HG03280 (cell line): ENCODE measurements around the gene UBE2J2.
A peak's percentile ranks its signal among the peaks of the same experiment; 100 is the strongest.

Experiments used
- ATAC-seq: cut with Tn5 transposase; IDR thresholded peaks from one replicate; pipeline ENCODE4 v1.9.1; 2021; ENCODE audit warnings: mild to moderate bottlenecking, moderate library complexity; ENCODE audit not compliant: unreplicated experiment

Gene UBE2J2

GRCh38 chr1:1242461-1243265 is 31.0 kb downstream of the UBE2J2 start:
- ATAC-seq: no peak

DNA sequence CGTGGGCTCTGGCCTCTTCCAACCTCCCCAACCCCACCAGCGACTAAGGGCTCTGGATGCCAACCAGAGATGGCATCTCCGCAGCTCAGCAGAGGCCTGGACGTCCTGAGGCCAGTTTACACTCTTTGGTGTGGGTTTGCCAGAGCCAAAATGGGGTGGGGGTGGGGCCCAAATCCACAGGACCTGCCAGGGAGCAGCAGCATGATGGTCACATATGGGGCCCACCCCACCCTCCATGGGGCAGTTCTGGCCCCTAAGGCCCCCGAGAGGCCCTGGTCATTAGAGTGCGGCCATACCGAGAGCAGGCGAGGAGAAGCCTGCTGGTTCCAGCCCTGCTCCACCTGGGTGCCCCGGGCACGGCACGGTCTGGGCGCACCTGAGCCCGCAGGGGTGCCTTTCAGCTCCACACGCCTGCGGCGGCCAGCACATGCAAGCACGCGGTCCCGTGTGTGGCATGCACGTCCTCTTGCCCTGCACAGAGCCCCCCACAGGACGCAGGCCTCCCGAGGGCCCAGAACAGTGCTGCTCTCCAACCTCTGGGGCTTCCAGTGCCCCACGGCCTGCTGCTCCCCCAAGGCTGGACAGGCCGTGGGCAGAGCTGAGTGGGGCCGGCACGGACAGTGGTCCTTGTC is 31.9 kb downstream of the UBE2J2 start:
- ATAC-seq: no peak

GRCh38 chr1:1240822-1241587 is 32.6 kb downstream of the UBE2J2 start:
- ATAC-seq: no peak

GRCh38 chr1:1240348-1240732 is 33.3 kb downstream of the UBE2J2 start:
- no peak for ATAC-seq

DNA sequence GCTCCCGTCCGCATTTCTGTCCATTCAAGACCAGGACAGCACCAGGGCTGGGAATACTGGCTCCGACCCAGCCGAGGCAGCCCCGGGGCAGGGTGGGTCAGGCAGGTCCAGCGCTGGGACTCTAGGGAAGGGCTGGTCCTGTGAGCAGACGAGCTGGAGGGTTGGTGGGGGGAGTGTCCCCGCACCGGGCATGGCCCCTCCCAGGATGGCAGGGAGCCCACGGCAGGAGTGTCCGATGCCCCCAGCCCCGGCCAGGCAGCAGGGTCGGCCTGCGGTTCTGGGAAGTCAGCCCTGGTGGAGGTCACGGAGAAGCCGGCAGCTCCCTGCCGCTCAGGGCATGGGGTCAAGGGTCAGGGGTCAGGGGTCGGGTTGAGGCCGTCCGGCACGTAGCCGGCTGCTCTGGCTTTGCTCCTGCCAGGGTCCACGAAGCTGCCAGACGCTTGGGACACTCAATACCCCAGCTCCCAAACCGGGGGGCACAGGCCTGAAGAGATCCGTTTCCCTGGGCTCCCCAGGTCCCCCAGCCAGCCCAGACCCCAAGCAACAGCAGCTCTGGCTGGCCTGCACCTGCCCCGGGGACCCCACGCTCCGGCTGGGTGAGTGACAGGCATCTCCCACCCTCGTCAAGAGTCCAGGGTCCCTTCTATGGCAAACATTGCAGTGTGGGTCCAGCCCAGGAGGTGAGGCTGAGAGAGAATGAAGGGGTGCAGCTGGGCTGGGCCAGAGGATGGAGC is 33.9 kb downstream of the UBE2J2 start:
- no peak for ATAC-seq

GRCh38 chr1:1239227-1239613 is 34.4 kb downstream of the UBE2J2 start:
- no peak for ATAC-seq

DNA sequence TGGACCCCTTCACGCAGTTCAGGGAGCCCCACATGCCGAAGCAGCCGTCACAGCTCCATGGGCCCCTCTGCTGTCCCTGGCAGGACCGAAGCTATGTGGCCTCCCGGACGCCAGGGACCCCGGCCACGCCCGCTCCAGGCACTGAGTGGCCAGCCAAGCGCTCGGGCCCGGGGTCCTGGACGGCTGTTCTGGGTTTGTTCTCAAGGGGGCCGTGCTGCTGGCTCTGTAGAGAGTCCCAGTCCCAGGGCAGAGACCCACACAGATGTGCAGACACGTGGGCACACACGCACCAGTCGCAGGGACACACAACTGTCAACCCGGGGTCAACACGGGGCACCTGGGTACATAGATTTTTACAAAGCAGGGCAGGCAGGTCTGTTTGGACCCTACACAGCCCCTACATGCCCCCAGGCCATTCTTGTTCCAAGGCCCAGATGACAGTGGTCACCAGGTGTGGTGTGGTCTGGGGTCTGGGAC is 34.9 kb downstream of the UBE2J2 start:
- no peak for ATAC-seq

DNA sequence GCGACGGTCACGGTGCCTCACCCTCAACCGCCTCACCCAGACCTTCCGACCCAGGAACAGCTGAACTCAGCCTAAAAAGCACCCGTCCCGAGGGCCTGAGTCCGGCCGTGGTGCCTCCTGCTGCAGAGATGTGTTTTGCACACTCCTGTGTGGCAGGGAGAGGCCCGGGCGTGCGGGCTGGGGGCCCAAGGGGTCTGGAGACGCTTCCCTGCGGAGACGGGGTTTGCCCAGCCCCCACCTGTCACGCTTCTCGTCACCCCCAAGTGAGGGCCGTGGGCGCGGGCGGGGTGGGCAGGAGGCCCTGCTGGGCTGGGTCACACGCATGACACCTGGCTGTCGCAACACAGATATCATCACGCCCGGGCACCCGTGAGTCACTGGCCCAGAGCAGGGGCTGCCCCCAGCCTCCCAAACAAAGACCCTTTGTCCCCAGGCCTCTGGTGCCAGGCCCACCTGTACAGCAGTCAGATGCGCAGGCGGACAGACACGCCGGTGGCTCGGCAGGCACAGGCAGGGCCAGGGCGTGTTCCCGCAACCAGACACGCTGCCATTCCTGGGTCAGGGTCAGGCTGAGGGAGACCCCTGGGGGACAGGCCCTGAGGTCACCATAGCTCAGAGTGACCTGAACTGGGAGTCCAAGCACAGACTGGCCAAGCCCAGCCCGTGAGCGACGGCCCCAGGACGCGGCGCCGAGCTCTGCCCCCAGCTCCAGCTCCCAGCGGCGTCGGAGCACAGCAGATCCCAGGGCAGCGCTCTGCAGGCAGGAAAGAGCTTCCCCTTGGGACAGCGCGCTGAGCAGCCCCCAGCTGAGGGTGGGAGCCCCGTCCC is 35.6 kb downstream of the UBE2J2 start:
- ATAC-seq: no peak

DNA sequence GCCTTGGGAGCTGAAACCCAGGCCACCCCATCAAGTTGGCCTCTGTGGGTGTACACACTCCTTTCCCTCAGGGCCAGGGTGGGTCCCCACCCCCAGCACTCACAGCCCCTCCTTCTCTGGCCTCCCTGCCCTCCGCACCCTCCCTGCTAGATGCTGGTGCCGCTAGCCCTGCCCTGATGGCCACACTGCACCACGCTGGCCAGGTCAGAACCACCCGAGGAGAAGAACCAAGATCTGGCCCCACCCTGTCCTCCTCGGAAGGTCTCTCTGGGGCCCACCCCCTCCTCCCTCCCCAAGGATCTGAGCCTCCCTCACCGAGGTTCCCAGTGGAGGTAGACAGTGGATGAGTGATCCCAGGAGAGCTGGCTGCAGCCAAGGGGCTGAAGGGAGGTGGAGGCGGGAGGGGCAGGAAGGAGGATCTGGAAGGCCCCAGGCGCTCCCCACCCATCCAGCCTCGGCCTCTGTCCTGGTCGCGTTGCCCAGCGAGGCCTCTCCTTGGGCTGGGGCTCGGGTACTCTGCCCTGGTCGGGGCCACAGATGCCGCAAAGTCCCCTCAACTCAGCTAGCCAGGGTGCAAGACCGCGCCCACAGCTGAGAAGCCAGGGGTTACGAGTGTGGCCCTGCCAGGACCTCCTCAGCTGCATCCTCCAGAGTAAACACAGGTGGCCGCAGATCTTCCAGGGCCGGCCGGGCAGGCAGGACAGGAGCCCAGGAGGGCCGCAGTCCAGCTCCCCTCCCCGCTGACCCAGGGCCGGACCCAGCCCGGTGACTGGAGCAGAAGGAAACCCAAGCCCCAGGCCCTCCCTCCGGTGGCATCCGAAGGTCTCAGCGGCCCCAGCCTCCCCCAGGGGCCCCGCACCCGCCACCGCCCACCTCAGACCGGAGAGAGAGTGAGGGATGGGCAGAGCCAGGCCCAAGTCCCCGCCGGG is 36.4 kb downstream of the UBE2J2 start:
- ATAC-seq: no peak

DNA sequence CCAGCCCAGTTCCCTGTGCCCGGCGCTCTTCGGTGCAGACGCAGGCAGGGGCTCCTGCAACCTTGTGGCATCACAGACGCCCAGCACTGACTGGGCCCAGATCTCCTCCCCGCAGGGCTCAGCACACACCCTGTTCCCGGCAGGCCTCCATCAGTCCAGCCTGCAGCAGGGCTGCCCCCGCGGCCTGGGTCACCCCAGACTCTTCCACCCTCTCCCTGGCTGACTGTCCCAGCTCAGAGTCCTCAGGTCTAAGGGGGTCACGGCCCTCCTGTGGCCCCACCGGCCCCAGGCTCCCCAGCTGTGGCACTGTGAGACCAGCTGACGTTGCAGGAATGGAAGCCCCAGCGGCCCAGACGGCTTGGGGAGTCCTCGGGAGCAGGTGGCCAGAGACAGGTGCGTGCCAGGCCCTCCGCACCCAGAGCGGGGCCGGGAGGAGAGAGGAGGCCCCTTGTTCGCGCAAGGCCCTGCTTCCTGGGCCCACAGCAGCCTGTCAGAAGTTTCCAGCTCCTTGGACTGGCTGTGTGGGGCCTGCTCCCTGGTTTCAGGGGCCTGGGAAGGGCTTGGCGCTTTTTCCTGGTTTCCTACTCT is 37.4 kb downstream of the UBE2J2 start:
- ATAC-seq: no peak

GRCh38 chr1:1235016-1235744 is 38.5 kb downstream of the UBE2J2 start:
- ATAC-seq: no peak

GRCh38 chr1:1234180-1234808 is 39.4 kb downstream of the UBE2J2 start:
- no peak for ATAC-seq

DNA sequence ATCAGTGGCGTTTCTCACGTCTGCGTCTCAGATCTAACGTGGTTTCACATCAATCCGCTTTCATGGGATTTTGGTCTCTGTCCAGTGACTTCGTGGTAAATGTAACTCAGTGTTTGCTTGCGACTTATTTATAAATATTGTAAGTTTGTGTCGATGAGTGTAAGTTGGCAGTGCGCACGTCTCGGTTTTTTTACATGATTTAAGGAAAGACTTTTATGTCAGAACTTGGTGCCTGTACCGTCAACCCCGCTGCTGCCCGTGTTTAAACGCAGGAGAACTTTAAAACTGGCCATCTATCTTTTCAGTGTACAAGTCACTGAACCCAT is 40.1 kb downstream of the UBE2J2 start:
- ATAC-seq: no peak

GRCh38 chr1:1232796-1233566 is 40.7 kb downstream of the UBE2J2 start:
- no peak for ATAC-seq

- no peak for ATAC-seq
Measured at GRCh38 chr1:1232208-1232795, 41.4 kb downstream of the UBE2J2 start, which contains the start of gene B3GALT6. TSS of gene B3GALT6 (plus strand) at chr1:1232237. CDS start at chr1:1232279, 42 bp downstream.

DNA sequence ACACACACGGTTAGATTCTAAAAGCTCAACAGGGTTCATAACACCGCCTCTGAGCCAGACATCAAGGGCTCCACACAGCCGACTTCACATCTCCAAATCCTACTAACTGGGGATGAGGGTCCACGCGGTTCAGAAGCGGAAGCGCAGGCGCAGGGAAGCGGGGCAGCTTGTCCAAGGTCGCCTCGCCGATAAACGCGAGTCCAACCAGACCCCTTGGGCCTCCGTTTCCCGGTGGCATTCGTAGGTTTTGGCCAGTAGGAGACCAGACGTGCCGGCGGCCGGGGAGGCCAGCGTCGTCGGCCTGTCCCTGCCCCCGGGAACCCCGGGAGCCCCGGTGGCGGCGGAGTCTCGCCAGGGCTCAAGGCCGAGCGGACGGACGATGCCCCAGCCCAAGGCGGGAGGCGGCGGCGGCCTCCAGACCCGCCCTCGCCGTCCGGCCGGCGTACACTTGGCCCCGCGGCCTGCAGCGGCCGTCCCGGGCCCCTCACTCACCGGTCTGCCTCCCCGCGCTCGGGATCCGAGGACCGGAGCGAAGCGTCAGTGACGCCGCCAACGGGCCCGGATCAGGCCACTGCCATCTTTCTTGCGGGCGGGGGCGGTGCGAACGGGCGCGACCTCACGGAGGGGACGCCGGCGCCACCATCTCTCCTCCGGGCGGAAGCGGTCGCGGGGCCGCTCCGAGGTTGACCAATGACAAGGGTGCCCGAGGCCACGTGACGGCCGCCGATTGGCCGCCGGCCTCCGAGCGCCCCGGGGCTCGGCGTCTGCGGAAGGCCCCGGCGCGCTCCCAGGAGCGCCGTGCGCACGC is 42.0 kb downstream of the UBE2J2 start, which contains the start of gene SDF4:
Gene SDF4, minus strand, starts transcription at position 602 of the 808 bp plus-strand sequence. CDS start 3,229 bp downstream, outside the sequence.
- ATAC-seq: peak; percentile 91
